HG02571 (cell line): ENCODE measurements around the gene ADAMTS20.

Experiments used
- ATAC-seq: cut with Tn5 transposase; IDR thresholded peaks from one replicate; pipeline ENCODE4 v1.9.1; 2021; ENCODE audit warnings: mild to moderate bottlenecking, moderate library complexity; ENCODE audit not compliant: unreplicated experiment

The ADAMTS20 gene

DNA sequence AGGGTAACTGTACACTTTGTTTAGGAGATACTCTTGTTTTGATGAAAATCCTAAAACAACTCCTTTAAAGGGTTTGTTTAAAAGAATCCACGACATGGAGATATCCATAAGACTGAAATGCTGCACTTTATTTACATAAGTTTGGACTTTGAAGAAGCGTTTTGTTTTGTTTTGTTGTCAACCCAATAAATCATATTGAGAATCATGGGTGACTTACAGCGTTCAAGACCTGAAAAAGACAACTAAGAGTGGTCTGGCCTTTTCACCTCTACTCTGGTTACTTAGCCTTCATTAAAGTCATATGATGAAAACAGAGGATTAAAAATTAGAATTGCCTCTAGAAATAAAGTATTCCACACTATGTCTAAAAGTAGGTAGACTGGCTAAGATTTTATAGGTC, 234.8 kb downstream of the ADAMTS20 start:
- no peak for ATAC-seq

DNA sequence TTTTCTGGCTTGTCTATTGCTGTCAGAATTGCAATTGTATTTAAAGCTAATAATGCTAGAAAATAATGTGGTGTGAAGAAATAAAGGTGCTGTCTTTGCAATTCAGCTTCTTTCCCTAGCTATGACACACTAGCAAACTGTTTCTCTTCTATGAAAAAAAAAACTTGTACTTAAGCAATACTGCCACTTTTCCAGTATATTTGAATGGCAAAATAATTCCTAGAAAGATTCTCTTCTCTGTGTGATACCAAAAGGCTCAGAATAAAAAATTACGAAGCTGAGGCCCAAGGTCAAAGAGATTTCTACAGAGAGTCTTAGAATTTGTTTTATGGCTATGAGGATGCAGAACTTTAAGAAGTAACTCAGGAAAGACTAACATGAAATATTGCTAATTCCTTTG, 235.5 kb downstream of the ADAMTS20 start:
- no peak for ATAC-seq

DNA sequence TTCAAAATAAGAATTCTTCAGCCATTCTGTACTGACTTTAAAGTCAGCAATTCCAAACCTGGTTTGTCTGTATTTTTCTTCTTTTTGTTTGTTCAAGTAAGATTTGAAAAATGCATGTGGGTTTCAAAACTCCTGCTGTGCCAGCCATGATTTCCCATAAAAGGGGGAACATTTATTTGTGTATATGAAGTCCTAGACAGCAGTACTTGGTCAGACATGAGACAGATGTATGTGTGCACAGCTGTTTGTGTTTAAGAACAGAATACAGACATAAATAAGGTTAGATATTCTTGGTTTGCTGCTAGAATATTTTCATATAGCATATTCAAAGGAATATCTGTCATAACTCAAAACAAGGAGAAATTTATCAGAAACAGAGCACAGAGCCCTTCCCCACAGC, 236.0 kb downstream of the ADAMTS20 start:
- ATAC-seq, result no peak

DNA sequence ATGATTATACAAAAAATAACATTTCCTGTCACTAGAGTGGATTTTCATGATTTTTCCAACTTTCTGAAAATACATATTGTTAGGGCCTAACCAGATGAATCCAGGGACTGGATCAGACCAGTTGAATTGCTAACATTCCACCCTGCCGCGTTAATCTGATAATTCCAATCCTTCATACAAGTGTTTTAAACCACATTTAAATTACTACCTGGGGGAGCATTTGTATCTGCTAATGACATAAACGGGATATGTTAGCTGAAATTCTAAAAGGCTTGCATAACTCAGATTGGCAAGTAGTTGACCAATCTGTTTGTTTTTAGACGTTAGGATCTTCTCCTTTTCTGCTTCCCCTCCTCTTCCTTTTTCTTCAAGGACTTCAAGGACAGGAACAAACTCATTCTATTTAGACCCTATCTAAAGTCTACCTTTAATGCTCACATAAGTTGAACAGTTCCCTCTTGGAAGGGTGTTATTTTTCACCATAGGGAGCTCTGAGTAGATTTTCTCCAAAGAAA, 239.0 kb downstream of the ADAMTS20 start:
- no peak for ATAC-seq

DNA sequence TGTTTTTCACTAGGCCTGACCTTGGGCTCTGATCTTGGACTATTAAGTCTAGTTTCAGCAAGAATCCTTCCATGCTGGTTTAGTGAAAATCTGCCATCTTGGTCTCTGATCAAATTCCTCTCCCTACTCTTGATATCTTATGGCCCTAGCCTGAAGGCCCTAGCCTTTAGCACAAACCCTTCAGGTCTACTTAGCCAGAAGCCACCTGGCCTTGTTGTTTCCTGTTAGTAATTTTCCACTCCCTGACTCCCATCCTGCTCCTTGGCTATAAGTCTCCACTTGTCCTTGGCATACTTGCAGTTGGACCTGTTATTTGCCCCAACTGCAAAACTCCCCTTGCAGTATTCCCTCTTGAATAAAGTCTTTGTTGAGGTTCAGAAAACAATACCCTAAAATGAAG, 241.4 kb downstream of the ADAMTS20 start:
- no peak for ATAC-seq

DNA sequence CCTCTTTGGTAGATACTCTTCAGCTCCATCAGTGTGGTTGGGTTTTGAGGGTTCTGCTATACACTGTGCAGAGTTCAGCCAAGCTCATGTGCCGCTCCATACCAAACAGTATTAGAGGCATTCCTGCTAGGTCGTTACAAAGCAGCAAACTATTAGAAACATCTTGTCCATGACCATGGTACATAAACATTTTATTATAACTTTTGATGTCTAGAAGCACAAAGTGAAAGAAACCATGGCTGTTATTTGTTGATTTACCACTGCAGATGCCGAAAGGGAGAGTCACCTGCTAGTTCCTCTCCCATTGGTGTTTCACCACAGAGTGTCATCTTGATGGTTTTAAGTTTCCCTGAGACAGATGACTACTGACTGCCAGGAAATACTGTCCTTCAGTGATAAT, 242.0 kb downstream of the ADAMTS20 start:
- no peak for ATAC-seq

DNA sequence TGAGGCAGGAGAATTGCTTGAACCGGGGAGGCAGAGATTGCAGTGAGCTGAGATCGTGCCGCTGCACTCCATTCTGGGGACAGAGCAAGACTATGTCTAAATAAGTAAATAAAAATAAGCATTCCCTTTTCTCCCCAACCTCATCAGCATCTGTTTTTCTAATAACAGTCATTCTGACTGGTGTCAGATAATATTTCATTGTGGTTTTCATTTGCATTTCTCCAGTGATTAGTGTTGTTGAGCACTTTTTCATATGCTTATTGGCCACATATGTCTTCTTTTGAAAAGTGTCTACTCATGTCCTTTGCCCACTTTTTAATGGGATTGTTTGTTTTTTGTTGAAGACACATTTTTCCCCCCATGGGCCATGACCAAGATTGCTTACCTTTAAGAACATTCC, 243.2 kb downstream of the ADAMTS20 start:
- ATAC-seq, result no peak

DNA sequence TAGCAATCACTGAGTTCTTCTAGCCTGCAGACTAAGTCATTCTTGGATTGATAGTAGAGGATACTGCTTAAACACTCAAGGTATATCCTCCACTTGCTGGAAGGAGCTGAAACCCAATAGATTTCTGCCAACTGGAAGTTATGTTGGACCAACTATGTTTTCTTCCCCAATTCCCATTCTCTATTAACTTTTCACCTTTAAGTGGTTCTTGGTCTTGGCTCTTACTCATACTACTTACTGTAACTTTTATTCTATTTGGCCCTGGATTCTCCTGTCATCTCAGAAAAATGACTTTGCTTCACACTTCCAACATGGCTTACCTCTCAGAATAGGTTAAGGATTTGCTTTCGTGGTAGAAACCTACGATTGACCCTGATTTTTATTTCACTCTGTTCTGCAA, 244.9 kb downstream of the ADAMTS20 start:
- ATAC-seq, result no peak

DNA sequence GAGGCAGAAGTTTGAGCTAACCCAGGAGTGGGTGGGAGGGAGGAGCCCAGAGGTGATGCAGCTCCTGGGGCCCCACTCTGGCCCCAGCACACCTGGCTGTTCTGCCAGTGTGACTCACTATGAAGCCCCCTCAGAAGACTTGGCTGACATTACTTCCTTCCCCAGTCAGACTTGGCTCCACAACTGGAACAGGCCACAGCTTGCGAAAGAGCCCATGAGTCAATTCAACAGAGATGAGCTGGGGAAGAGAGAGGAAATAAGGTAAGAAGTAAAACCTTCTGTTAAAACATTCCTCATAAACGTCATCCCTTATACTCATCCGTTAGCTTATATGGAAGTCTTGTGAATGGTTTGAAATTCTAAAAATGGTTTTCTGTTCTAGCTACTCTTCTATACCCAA, 245.9 kb downstream of the ADAMTS20 start:
- ATAC-seq, result no peak

DNA sequence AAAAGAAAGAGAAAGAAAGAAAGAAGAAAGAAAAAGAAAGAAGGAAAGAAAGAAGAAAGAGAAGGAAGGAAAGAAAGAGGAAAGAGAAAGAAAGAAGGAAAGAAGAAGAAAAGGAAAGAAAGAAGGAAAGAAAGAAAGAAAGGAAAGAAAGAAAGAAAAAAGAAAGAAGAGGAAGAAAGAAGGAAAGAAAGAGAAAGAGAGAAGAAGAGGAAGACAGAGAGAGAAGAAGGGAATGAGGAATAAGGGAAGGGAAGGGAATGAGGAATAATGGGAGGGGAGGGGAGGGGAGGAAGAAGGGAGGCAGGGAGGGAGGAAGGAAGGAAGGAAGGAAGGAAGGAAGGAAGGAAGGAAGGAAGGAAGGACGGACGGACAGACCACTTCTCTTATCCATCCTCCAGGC, 246.9 kb downstream of the ADAMTS20 start:
- no peak for ATAC-seq
